Neuronal stem cell (in vitro differentiated cells): Measurements from ENCODE around the gene VGF.
"Not testable (repeated sequence)": the region's sequence is repeated elsewhere in the genome, so short reads cannot be mapped to it uniquely, and the experiment has no call there.

ENCODE experiments used
- DNase-seq: peaks from one replicate; pipeline ENCODE4 v3.0.0-alpha.2; 2013; ENCODE audit warnings: low spot score
- H2AFZ ChIP-seq: one replicate; pipeline ENCODE4 v1.6.1; 2013; ENCODE audit warnings: mild to moderate bottlenecking, low read length, inconsistent platforms
- H2AK5ac ChIP-seq: 2 replicates; pipeline ENCODE4 v1.6.1; 2013; ENCODE audit warnings: low read depth, mild to moderate bottlenecking, inconsistent platforms, low read length, moderate library complexity, mixed read lengths
- H2BK120ac ChIP-seq: 2 replicates; pipeline ENCODE4 v1.6.1; 2013; ENCODE audit warnings: low read depth, mild to moderate bottlenecking, inconsistent platforms, low read length, moderate library complexity, mixed read lengths
- H2BK12ac ChIP-seq: one replicate; pipeline ENCODE4 v1.6.1; 2013; ENCODE audit warnings: low read length, inconsistent platforms
- H2BK15ac ChIP-seq: 2 replicates; pipeline ENCODE4 v1.6.1; 2013; ENCODE audit warnings: mild to moderate bottlenecking, low read length, inconsistent platforms, mixed read lengths
- H2BK5ac ChIP-seq: one replicate; pipeline ENCODE4 v1.6.1; 2013; ENCODE audit warnings: inconsistent platforms, mild to moderate bottlenecking, low read length, moderate library complexity
- H3K14ac ChIP-seq: one replicate; pipeline ENCODE4 v1.6.1; 2013; ENCODE audit warnings: low read length, inconsistent platforms
- H3K18ac ChIP-seq: 2 replicates; pipeline ENCODE4 v1.6.1; 2013; ENCODE audit warnings: low read length, inconsistent platforms
- H3K23ac ChIP-seq: 2 replicates; pipeline ENCODE4 v1.6.1; 2013; ENCODE audit warnings: low read depth, mild to moderate bottlenecking, mixed read lengths, low read length, inconsistent platforms; ENCODE audit not compliant: poor library complexity
- H3K27ac ChIP-seq: replicated peaks from 3 replicates; pipeline ENCODE4 v1.5.1; 2013; ENCODE audit warnings: low read length, inconsistent platforms
- H3K27me3 ChIP-seq, 3 experiments: 2 replicates each; pipeline ENCODE4 v1.6.1; 2013; ENCODE audit warnings: low read length in 3 of 3, mild to moderate bottlenecking in 2 of 3, inconsistent platforms in 1 of 3, low read depth in 1 of 3, mixed read lengths in 1 of 3, moderate library complexity in 1 of 3; ENCODE audit not compliant: control insufficient read depth in 3 of 3, insufficient read depth in 3 of 3
- H3K36me3 ChIP-seq, 2 donors: replicated peaks in 1 of 2; 2 replicates each; pipeline ENCODE4 v1.6.1; 2013; ENCODE audit warnings: low read length in 2 of 2; ENCODE audit not compliant: control insufficient read depth in 2 of 2, insufficient read depth in 2 of 2
- H3K4ac ChIP-seq: 2 replicates; pipeline ENCODE4 v1.6.1; 2013; ENCODE audit warnings: inconsistent platforms, mild to moderate bottlenecking, low read length, moderate library complexity
- H3K4me1 ChIP-seq, 2 donors: 1 replicate in 1 of 2; 2 replicates in 1 of 2; pipeline ENCODE4 v1.6.1; 2013; ENCODE audit warnings: low read length in 2 of 2, low read depth in 1 of 2; ENCODE audit not compliant: control insufficient read depth in 2 of 2, insufficient read depth in 1 of 2
- H3K4me2 ChIP-seq: one replicate; pipeline ENCODE4 v1.6.1; 2013; ENCODE audit warnings: mild to moderate bottlenecking, low read length, inconsistent platforms; ENCODE audit not compliant: insufficient read depth, poor library complexity, severe bottlenecking
- H3K4me3 ChIP-seq, 2 donors: 2 replicates each; pipeline ENCODE4 v1.5.1; 2013; ENCODE audit warnings: low read length in 2 of 2, mild to moderate bottlenecking in 2 of 2, inconsistent platforms in 1 of 2, moderate library complexity in 1 of 2
- H3K79me1 ChIP-seq: one replicate; pipeline ENCODE4 v1.6.1; 2013; ENCODE audit warnings: low read depth, mild to moderate bottlenecking, inconsistent platforms, low read length, moderate library complexity
- H3K9ac ChIP-seq: one replicate; pipeline ENCODE4 v1.6.1; 2013; ENCODE audit warnings: mild to moderate bottlenecking, low read depth, low read length, inconsistent platforms; ENCODE audit not compliant: poor library complexity
- H3K9me3 ChIP-seq, 2 donors: replicated peaks in 1 of 2; 2 replicates each; pipeline versions ENCODE3 to v1.6.1; 2013; ENCODE audit warnings: low read length in 2 of 2, mild to moderate bottlenecking in 2 of 2, inconsistent platforms in 1 of 2, low read depth in 1 of 2, mixed read lengths in 1 of 2, moderate library complexity in 1 of 2; ENCODE audit not compliant: control insufficient read depth in 2 of 2, insufficient read depth in 1 of 2
- H4K8ac ChIP-seq: one replicate; pipeline ENCODE4 v1.6.1; 2013; ENCODE audit warnings: low read depth, mild to moderate bottlenecking, inconsistent platforms, low read length, moderate library complexity
- H4K91ac ChIP-seq: one replicate; pipeline ENCODE4 v1.6.1; 2013; ENCODE audit warnings: low read length, low read depth, mild to moderate bottlenecking, inconsistent platforms; ENCODE audit not compliant: poor library complexity
- WGBS, 2 donors: extraction: QIAGEN DNeasy Blood & Tissue Kit; methylation state at CpG; one replicate each; pipeline ENCODE4 v1.1.7; 2013; ENCODE audit warnings: missing lambda C conversion rate in 2 of 2, mixed read lengths in 1 of 2; ENCODE audit not compliant: insufficient read length in 2 of 2, insufficient replicate concordance in 1 of 2; ENCODE audit errors: extremely low coverage in 2 of 2; 5-methylcytosine and 5-hydroxymethylcytosine counted together

Gene VGF

GRCh38 chr7:101200862-101201599 lies 35.7 kb upstream of the VGF start, which contains the start of gene MOGAT3:
Gene MOGAT3 (minus strand): TSS chr7:101201036. CDS start chr7:101200854, 182 bp downstream.
- no peak for DNase-seq
- H3K14ac ChIP-seq = no peak within 1 kb of the TSS
- peaks cover 9 to 36% (median 31%) of the 10 kb centered on the region in 3 experiments for H3K27me3 ChIP-seq
- peak within 1 kb of the TSS; percentile 94 for H2BK12ac ChIP-seq
- no peaks in the 10 kb centered on the region for H3K36me3 ChIP-seq
- H3K18ac ChIP-seq = peak within 1 kb of the TSS; percentile 91
- peaks cover 3 to 15% of the 10 kb centered on the region in 2 donors for H3K4me1 ChIP-seq
- no CpG with 5 or more reads among the region's 21 CpGs for WGBS, 2 donors
- H4K91ac ChIP-seq = no peak within 1 kb of the TSS
- no peak within 1 kb of the TSS for H3K27ac ChIP-seq
- peak within 1 kb of the TSS; percentile 69 for H2AFZ ChIP-seq
- H3K79me1 ChIP-seq = no peaks in the 10 kb centered on the region
- H3K9ac ChIP-seq = peak within 1 kb of the TSS; percentile 84
- no peak within 1 kb of the TSS for H2BK120ac ChIP-seq
- peak within 1 kb of the TSS; percentile 79 for H2AK5ac ChIP-seq
- peak within 1 kb of the TSS; percentile 73 for H3K4me2 ChIP-seq
- peak within 1 kb of the TSS; percentile 37 for H3K4ac ChIP-seq
- no peak within 1 kb of the TSS for H2BK5ac ChIP-seq
- no peak within 1 kb of the TSS for H4K8ac ChIP-seq
- no peaks in the 10 kb centered on the region for H3K9me3 ChIP-seq
- peak within 1 kb of the TSS in 1 of 2 donors; percentile 69 for H3K4me3 ChIP-seq
- peak within 1 kb of the TSS; percentile 85 for H2BK15ac ChIP-seq
- peak within 1 kb of the TSS; percentile 89 for H3K23ac ChIP-seq

- H3K36me3 ChIP-seq = no peaks in the 10 kb centered on the region
- H3K4me1 ChIP-seq = peaks cover 3 to 15% of the 10 kb centered on the region in 2 donors
- H3K27me3 ChIP-seq = peaks cover 9 to 36% (median 31%) of the 10 kb centered on the region in 3 experiments
- no peak overlapping the region for H4K91ac ChIP-seq
- no peaks in the 10 kb centered on the region for H3K79me1 ChIP-seq
- no peaks in the 10 kb centered on the region for H3K9me3 ChIP-seq
- WGBS, 2 donors = no CpG with 5 or more reads among the region's 2 CpGs
- H3K9ac ChIP-seq = no peak overlapping the region
- no peak overlapping the region for H4K8ac ChIP-seq
- H3K27ac ChIP-seq = no peak overlapping the region
- no peak overlapping the region for H2BK120ac ChIP-seq
- no peak overlapping the region for H3K4ac ChIP-seq
- peak overlapping the region; percentile 50 for H2AFZ ChIP-seq
- H2BK15ac ChIP-seq = peak overlapping the region; percentile 9
- no peak for DNase-seq
- no peak overlapping the region for H3K4me3 ChIP-seq
- H2BK12ac ChIP-seq = no peak overlapping the region
- no peak overlapping the region for H2AK5ac ChIP-seq
- H3K23ac ChIP-seq = no peak overlapping the region
- no peak overlapping the region for H3K18ac ChIP-seq
- H3K4me2 ChIP-seq = no peak overlapping the region
- H3K14ac ChIP-seq = no peak overlapping the region
- H2BK5ac ChIP-seq = no peak overlapping the region
These were observed 35.1 kb upstream of the VGF start for GRCh38 chr7:101200504-101200861.

GRCh38 chr7:101199522-101199921 lies 34.2 kb upstream of the VGF start:
- H3K4ac ChIP-seq = not testable (repeated sequence)

GRCh38 chr7:101198476-101198875 lies 33.1 kb upstream of the VGF start:
- H3K4me3 ChIP-seq = no peak overlapping the region
- no peak overlapping the region for H2AFZ ChIP-seq
- no peak overlapping the region for H3K27ac ChIP-seq
- H2BK15ac ChIP-seq = no peak overlapping the region
- no peaks in the 10 kb centered on the region for H3K79me1 ChIP-seq
- no peak overlapping the region for H3K4ac ChIP-seq
- no peak overlapping the region for H3K18ac ChIP-seq
- H3K4me2 ChIP-seq = no peak overlapping the region
- H4K91ac ChIP-seq = no peak overlapping the region
- H4K8ac ChIP-seq = no peak overlapping the region
- H3K14ac ChIP-seq = no peak overlapping the region
- H2BK120ac ChIP-seq = no peak overlapping the region
- H3K9me3 ChIP-seq = no peaks in the 10 kb centered on the region
- H3K4me1 ChIP-seq = peaks cover 3 to 15% of the 10 kb centered on the region in 2 donors
- WGBS, 2 donors = no CpG with 5 or more reads among the region's 14 CpGs
- no peak for DNase-seq
- H3K23ac ChIP-seq = no peak overlapping the region
- H3K36me3 ChIP-seq = no peaks in the 10 kb centered on the region
- no peak overlapping the region for H2BK5ac ChIP-seq
- no peak overlapping the region for H3K9ac ChIP-seq
- H2AK5ac ChIP-seq = no peak overlapping the region
- peaks cover 9 to 35% (median 32%) of the 10 kb centered on the region in 3 experiments for H3K27me3 ChIP-seq
- no peak overlapping the region for H2BK12ac ChIP-seq

More at GRCh38 chr7:101199522-101199921, 34.2 kb upstream of the VGF start:
- not testable (repeated sequence) for H2BK12ac ChIP-seq, H3K4me3 ChIP-seq, H3K27ac ChIP-seq, H3K14ac ChIP-seq, H3K23ac ChIP-seq, H2BK120ac ChIP-seq, H2AK5ac ChIP-seq, H2BK15ac ChIP-seq, DNase-seq, H3K18ac ChIP-seq, H3K36me3 ChIP-seq, H3K9me3 ChIP-seq, H2AFZ ChIP-seq, H4K8ac ChIP-seq, H4K91ac ChIP-seq, H2BK5ac ChIP-seq, H3K79me1 ChIP-seq, H3K4me2 ChIP-seq, H3K9ac ChIP-seq
- WGBS, 2 donors = no CpG with 5 or more reads among the region's 10 CpGs
- H3K4me1 ChIP-seq = peaks cover 3 to 15% of the 10 kb centered on the region in 2 donors
- peaks cover 9 to 38% (median 33%) of the 10 kb centered on the region in 3 experiments for H3K27me3 ChIP-seq
